Loucy (cell line): Measurements from ENCODE around the gene MYOZ3.

Experiments used
- H2AFZ ChIP-seq: fragments of 200-600 bp; sonication (generic); 2 replicates; pipeline ENCODE4 v1.6.0; 2016; ENCODE audit warnings: antibody characterized with exemption, mild to moderate bottlenecking, low read length, moderate library complexity
- H3F3A ChIP-seq: fragments of 200-600 bp; 2 replicates; pipeline ENCODE4 v1.6.0; 2016; ENCODE audit warnings: antibody characterized with exemption, low read depth, mild to moderate bottlenecking
- H3K27me3 ChIP-seq: fragments of 200-600 bp; sonication (generic); 2 replicates; pipeline ENCODE4 v1.6.1; 2014; ENCODE audit warnings: low read length, mild to moderate bottlenecking; ENCODE audit not compliant: insufficient read depth, poor library complexity, severe bottlenecking
- H3K36me3 ChIP-seq: fragments of 200-600 bp; sonication (generic); 2 replicates; pipeline ENCODE4 v1.6.1; 2016; ENCODE audit warnings: low read length; ENCODE audit not compliant: insufficient read depth
- H3K4me1 ChIP-seq: fragments of 200-600 bp; sonication (generic); 2 replicates; pipeline ENCODE4 v1.5.1; 2014; ENCODE audit warnings: low read length, mild to moderate bottlenecking; ENCODE audit not compliant: insufficient read depth, poor library complexity, severe bottlenecking
- H3K4me2 ChIP-seq: fragments of 200-600 bp; sonication (generic); 2 replicates; pipeline ENCODE4 v1.6.0; 2014; ENCODE audit warnings: antibody characterized with exemption, low read length, low read depth, mild to moderate bottlenecking; ENCODE audit not compliant: poor library complexity, severe bottlenecking
- H3K4me3 ChIP-seq: fragments of 200-600 bp; sonication (generic); 2 replicates; pipeline ENCODE4 v1.5.1; 2014; ENCODE audit warnings: low read length, mild to moderate bottlenecking, mixed read lengths; ENCODE audit not compliant: poor library complexity, severe bottlenecking
- H3K79me2 ChIP-seq: fragments of 200-600 bp; sonication (generic); 2 replicates; pipeline ENCODE4 v1.6.1; 2014; ENCODE audit warnings: low read length; ENCODE audit not compliant: insufficient read depth
- H3K9ac ChIP-seq: fragments of 200-600 bp; sonication (generic); 2 replicates; pipeline ENCODE4 v1.6.0; 2014; ENCODE audit warnings: mild to moderate bottlenecking, low read depth, low read length, moderate library complexity; ENCODE audit not compliant: poor library complexity, severe bottlenecking
- H3K9me2 ChIP-seq: fragments of 200-600 bp; sonication (generic); replicated peaks from 2 replicates; pipeline ENCODE4 v1.6.1; 2016; ENCODE audit warnings: low read depth, low read length, mixed read lengths
- H3K9me3 ChIP-seq: fragments of 200-600 bp; sonication (generic); 2 replicates; pipeline ENCODE4 v1.6.1; 2014; ENCODE audit warnings: mild to moderate bottlenecking, antibody characterized with exemption, low read length, low read depth; ENCODE audit not compliant: insufficient read depth
- H4K20me1 ChIP-seq: fragments of 200-600 bp; sonication (generic); 2 replicates; pipeline ENCODE4 v1.6.0; 2014; ENCODE audit warnings: antibody characterized with exemption, low read length, mild to moderate bottlenecking; ENCODE audit not compliant: insufficient read depth, poor library complexity, severe bottlenecking
- CTCF ChIP-seq: fragments of 200-600 bp; sonication (generic); conservative IDR thresholded peaks from 2 replicates; pipeline ENCODE4 v1.5.1; 2014; ENCODE audit warnings: mild to moderate bottlenecking, antibody characterized with exemption, low read length
- EZH2phosphoT487 ChIP-seq: fragments of 200-600 bp; IDR thresholded peaks from 2 replicates; pipeline ENCODE4 v1.6.1; 2018; ENCODE audit warnings: antibody characterized with exemption, mild to moderate bottlenecking, moderate library complexity, borderline replicate concordance

MYOZ3 gene

GRCh38 chr5:150655221-150655620 lies 5.8 kb upstream of the MYOZ3 start:
- no peak for TF ChIP-seq CTCF
- TF ChIP-seq EZH2phosphoT487 = no peak
- H3F3A ChIP-seq = no peaks in the 10 kb centered on the region

GRCh38 chr5:150656191-150657132 lies 4.6 kb upstream of the MYOZ3 start:
- Histone ChIP-seq H3K27me3 (no peaks in the 10 kb centered on the region), H3K79me2 (no peaks in the 10 kb centered on the region), H3F3A (no peaks in the 10 kb centered on the region), H3K4me3 (peak overlapping the region; percentile 75), H3K9ac (peak overlapping the region; percentile 82), H3K4me1 (peaks cover 12% of the 10 kb centered on the region), H3K36me3 (no peaks in the 10 kb centered on the region), H3K9me2 (no peaks in the 10 kb centered on the region), H2AFZ (peak overlapping the region; percentile 94), H4K20me1 (no peaks in the 10 kb centered on the region), H3K9me3 (no peaks in the 10 kb centered on the region), H3K4me2 (peak overlapping the region; percentile 84)
- no peak for TF ChIP-seq EZH2phosphoT487
- TF ChIP-seq CTCF = peak; percentile 36; the same call in 1 of the 2 replicates

More at GRCh38 chr5:150655221-150655620, 5.8 kb upstream of the MYOZ3 start:
- no peaks in the 10 kb centered on the region for H4K20me1 ChIP-seq
- no peaks in the 10 kb centered on the region for H3K79me2 ChIP-seq
- H3K4me1 ChIP-seq = peaks cover 12% of the 10 kb centered on the region
- no peaks in the 10 kb centered on the region for H3K27me3 ChIP-seq
- no peak overlapping the region for H2AFZ ChIP-seq
- no peak overlapping the region for H3K4me2 ChIP-seq
- no peak overlapping the region for H3K9ac ChIP-seq
- H3K9me3 ChIP-seq = no peaks in the 10 kb centered on the region
- H3K4me3 ChIP-seq = no peak overlapping the region
- H3K9me2 ChIP-seq = no peaks in the 10 kb centered on the region
- no peaks in the 10 kb centered on the region for H3K36me3 ChIP-seq

- H2AFZ ChIP-seq = no peak overlapping the region
- TF ChIP-seq EZH2phosphoT487 (no peak), CTCF (no peak)
- H3K4me3 ChIP-seq = no peak overlapping the region
- no peaks in the 10 kb centered on the region for H3K79me2 ChIP-seq
- no peaks in the 10 kb centered on the region for H3K36me3 ChIP-seq
- H3K9me3 ChIP-seq = no peaks in the 10 kb centered on the region
- no peaks in the 10 kb centered on the region for H3F3A ChIP-seq
- peaks cover 12% of the 10 kb centered on the region for H3K4me1 ChIP-seq
- H3K9me2 ChIP-seq = no peaks in the 10 kb centered on the region
- no peaks in the 10 kb centered on the region for H4K20me1 ChIP-seq
- no peaks in the 10 kb centered on the region for H3K27me3 ChIP-seq
- H3K4me2 ChIP-seq = no peak overlapping the region
- H3K9ac ChIP-seq = no peak overlapping the region
Measured at GRCh38 chr5:150658121-150658520, 2.9 kb upstream of the MYOZ3 start.
